Psoas muscle (tissue), 8 donors: ENCODE results near the gene ZNF460. TPM values are rescaled to one million over a fixed set of nuclear protein-coding genes. Genes with fewer than 3 reads are reported as not detected.
"Not testable (repeated sequence)": the region's sequence is repeated elsewhere in the genome, so short reads cannot be mapped to it uniquely, and the experiment has no call there.

Experiments used
- ATAC-seq, 4 donors: fragments of 200-7000 bp; cut with Tn5 transposase; one replicate each; pipeline ENCODE4 v1.9.1; 2020; ENCODE audit warnings: moderate library complexity in 3 of 4, mild to moderate bottlenecking in 2 of 4
- DNase-seq, 2 donors: peaks; one replicate each; pipeline ENCODE4 v3.0.0-alpha.2; 2020
- H3K27ac ChIP-seq: fragments of 200-600 bp; one replicate; pipeline ENCODE4 v1.8.0; 2022
- H3K27me3 ChIP-seq, 3 donors: fragments of 200-600 bp in 1 of 3; one replicate each; pipeline versions ENCODE4 v1.6.1 to v1.8.0; 2013 to 2022; ENCODE audit warnings: low read length in 2 of 3, mild to moderate bottlenecking in 2 of 3, moderate library complexity in 1 of 3; ENCODE audit not compliant: insufficient read depth in 3 of 3
- H3K36me3 ChIP-seq, 2 donors: fragments of 200-600 bp in 1 of 2; one replicate each; pipeline versions ENCODE4 v1.6.1 to v1.8.0; 2013 to 2022; ENCODE audit warnings: low read depth in 1 of 2, mild to moderate bottlenecking in 1 of 2, moderate library complexity in 1 of 2; ENCODE audit not compliant: insufficient read depth in 1 of 2
- H3K4me1 ChIP-seq: fragments of 200-600 bp; one replicate; pipeline ENCODE4 v1.8.0; 2022
- H3K4me3 ChIP-seq: fragments of 200-600 bp; one replicate; pipeline ENCODE4 v1.8.0; 2022; ENCODE audit warnings: mild to moderate bottlenecking
- H3K9me3 ChIP-seq: fragments of 200-600 bp; one replicate; pipeline ENCODE4 v1.8.0; 2022
- CTCF ChIP-seq: fragments of 200-600 bp; IDR thresholded peaks from one replicate; pipeline ENCODE4 v1.8.0; 2022; ENCODE audit warnings: antibody characterized with exemption
- WGBS, 3 donors: extraction: QIAGEN DNeasy Blood & Tissue Kit; methylation state at CpG; one replicate each; pipeline versions ENCODE4 v1.1.6 to v1.1.7; 2013; 5-methylcytosine and 5-hydroxymethylcytosine counted together
- intact Hi-C, 2 donors: fragments of 100-400 bp; cut with DNase I; formaldehyde crosslinking; loops; one replicate each; pipeline versions ENCODE4 v1.11.0 to v1.14.2; 2022
- polyA plus RNA-seq, 3 donors: library from polyadenylated mRNA; stranded (reverse); fragments of 200-250 nt; gene quantifications; one replicate each; pipeline ENCODE4 v1.2.3, GENCODE V29; 2013
- total RNA-seq, 4 donors: library from RNA; stranded (reverse); fragmentation: NEBNext Ultra II Directional in 2 of 4; extraction: Animal tissue kit (Norgen Biotek cat#: 25700) in 2 of 4; gene quantifications; one replicate each; pipeline versions ENCODE4 v1.2.1 to v1.2.4, GENCODE V29; 2021 to 2023
- donor health status: healthy with polysubstance abuse.
- donor health status: DM: no; HTN: no; CAD: no; lungs with moderate emphysema.
- donor health status: Bipolar disorder and iron deficiency.
- donor health status: healthy.
- donor health status: DM: yes; HTN: yes; CAD: no.
- donor health status: DM: no; HTN: no; CAD: no.
- donor health status: DM: no; HTN: no; CAD: no.
- donor health status: DM: yes; HTN: yes; CAD: no.

ZNF460 gene
- total and polyA plus RNA-seq, 7 donors = 1.0 to 54.0 (median 30.1) TPM

GRCh38 chr19:57271280-57271679 lies 9.0 kb upstream of the ZNF460 start:
- TF ChIP-seq CTCF = no peak
- intact Hi-C loops = no loop called here
- Histone ChIP-seq H3K36me3 (peaks cover 0 to 45% of the 10 kb centered on the region in 2 donors), H3K9me3 (no peaks in the 10 kb centered on the region), H3K4me1 (no peaks in the 10 kb centered on the region), H3K27me3 (no peaks in the 10 kb centered on the region), H3K27ac (no peak overlapping the region), H3K4me3 (no peak overlapping the region)
- no peak for DNase-seq
- ATAC-seq = no peak
- WGBS, 3 donors = 94 to 97% (median 96%) methylated on average over 8 of the region's 8 CpGs

- TF ChIP-seq CTCF = no peak
- no peak overlapping the region for H3K4me3 ChIP-seq
- ATAC-seq (no peak), DNase-seq (no peak)
- H3K4me1 ChIP-seq = no peaks in the 10 kb centered on the region
- intact Hi-C loops = no loop called here
- no peaks in the 10 kb centered on the region for H3K9me3 ChIP-seq
- H3K27me3 ChIP-seq = no peaks in the 10 kb centered on the region
- H3K36me3 ChIP-seq = peaks cover 0 to 50% of the 10 kb centered on the region in 2 donors
- H3K27ac ChIP-seq = no peak overlapping the region
- WGBS, 3 donors = 93 to 97% (median 93%) methylated on average over 1 of the region's 1 CpG
Observed at GRCh38 chr19:57273014-57273413, 7.3 kb upstream of the ZNF460 start.

- no peak for DNase-seq
- no peak for ATAC-seq
- no peak overlapping the region for H3K4me3 ChIP-seq
- intact Hi-C loops = loop anchor here in 1 of 2 donors (5.0 kb wide), 1 partner anchor 34 kb away; the partner anchor contains the start of gene ZNF805
- WGBS, 3 donors = 78 to 79% (median 78%) methylated on average over 1 of the region's 1 CpG
- peaks cover 5% of the 10 kb centered on the region for H3K4me1 ChIP-seq
- peaks cover 0 to 46% of the 10 kb centered on the region in 2 donors for H3K36me3 ChIP-seq
- H3K27ac ChIP-seq = no peak overlapping the region
- H3K27me3 ChIP-seq = no peaks in the 10 kb centered on the region
- no peaks in the 10 kb centered on the region for H3K9me3 ChIP-seq
- TF ChIP-seq CTCF = no peak
Observed at GRCh38 chr19:57276430-57276829, 3.9 kb upstream of the ZNF460 start.

- intact Hi-C loops = loop anchor here in 1 of 2 donors (5.0 kb wide), 1 partner anchor 36 kb away; the partner anchor contains the start of gene ZNF805
- not testable (repeated sequence) for DNase-seq
Observed at GRCh38 chr19:57278481-57278880, 1.8 kb upstream of the ZNF460 start.

GRCh38 chr19:57279418-57280164 lies 694 bp upstream of the ZNF460 start:
- peak; percentile 92 to 94 for DNase-seq
- no peaks in the 10 kb centered on the region for H3K27me3 ChIP-seq
- H3K4me1 ChIP-seq = peaks cover 36% of the 10 kb centered on the region
- intact Hi-C loops = loop anchor here (1.0 to 5.0 kb wide), 5 partner anchors 37 to 84 kb away; partner anchors contain the start of genes ZNF805 (in 2 of the 2), TRAPPC2B (in 1 of the 2), ZNF543 (in 1 of the 2) and ZNF547 (in 1 of the 2)
- TF ChIP-seq CTCF = peak; percentile 19
- WGBS, 3 donors = 4 to 6% (median 5%) methylated on average over 25 of the region's 25 CpGs
- peak overlapping the region; percentile 99 for H3K27ac ChIP-seq
- H3K9me3 ChIP-seq = no peaks in the 10 kb centered on the region
- ATAC-seq = peak; percentile 93 to 95 (median 94)
- H3K36me3 ChIP-seq = peaks cover 3 to 36% of the 10 kb centered on the region in 2 donors
- H3K4me3 ChIP-seq = peak overlapping the region; percentile 86

More at GRCh38 chr19:57278481-57278880, 1.8 kb upstream of the ZNF460 start:
- not testable (repeated sequence) for ATAC-seq, H3K4me3 ChIP-seq, H3K27me3 ChIP-seq, H3K9me3 ChIP-seq
- 85 to 92% (median 92%) methylated on average over 2 of the region's 2 CpGs for WGBS, 3 donors
- Histone ChIP-seq H3K4me1 (peaks cover 25% of the 10 kb centered on the region), H3K27ac (peak overlapping the region; percentile 99), H3K36me3 (peaks cover 0 to 34% of the 10 kb centered on the region in 2 donors)
